ENCODE results near the gene TP53BP1.

DNA sequence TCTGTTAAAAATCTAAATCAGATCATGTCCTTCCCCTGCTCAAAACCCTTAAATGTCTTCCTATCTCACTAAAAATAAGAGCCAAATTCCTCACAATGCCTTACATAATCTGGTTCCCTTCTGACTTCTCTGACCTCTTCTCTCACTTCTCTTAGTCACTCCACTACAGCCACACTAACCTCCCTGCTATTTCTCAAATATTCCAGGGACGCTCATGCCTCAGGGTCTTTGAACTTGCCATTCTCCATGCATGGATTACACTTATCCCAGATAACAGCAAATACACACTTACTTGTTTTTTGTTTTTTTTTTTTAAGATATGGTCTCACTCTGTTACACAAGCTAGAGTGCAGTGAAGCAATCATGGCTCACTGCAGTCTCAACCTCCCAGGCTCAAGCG, 8.5 kb downstream of the TP53BP1 start:
- TF ChIP-seq, protein P1, sequence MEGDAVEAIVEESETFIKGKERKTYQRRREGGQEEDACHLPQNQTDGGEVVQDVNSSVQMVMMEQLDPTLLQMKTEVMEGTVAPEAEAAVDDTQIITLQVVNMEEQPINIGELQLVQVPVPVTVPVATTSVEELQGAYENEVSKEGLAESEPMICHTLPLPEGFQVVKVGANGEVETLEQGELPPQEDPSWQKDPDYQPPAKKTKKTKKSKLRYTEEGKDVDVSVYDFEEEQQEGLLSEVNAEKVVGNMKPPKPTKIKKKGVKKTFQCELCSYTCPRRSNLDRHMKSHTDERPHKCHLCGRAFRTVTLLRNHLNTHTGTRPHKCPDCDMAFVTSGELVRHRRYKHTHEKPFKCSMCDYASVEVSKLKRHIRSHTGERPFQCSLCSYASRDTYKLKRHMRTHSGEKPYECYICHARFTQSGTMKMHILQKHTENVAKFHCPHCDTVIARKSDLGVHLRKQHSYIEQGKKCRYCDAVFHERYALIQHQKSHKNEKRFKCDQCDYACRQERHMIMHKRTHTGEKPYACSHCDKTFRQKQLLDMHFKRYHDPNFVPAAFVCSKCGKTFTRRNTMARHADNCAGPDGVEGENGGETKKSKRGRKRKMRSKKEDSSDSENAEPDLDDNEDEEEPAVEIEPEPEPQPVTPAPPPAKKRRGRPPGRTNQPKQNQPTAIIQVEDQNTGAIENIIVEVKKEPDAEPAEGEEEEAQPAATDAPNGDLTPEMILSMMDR (IDR thresholded peaks at IDR 0.05): no peak
- TF ChIP-seq POLR2A (IDR thresholded peaks at IDR 0.05): no peak

Measured in heart left ventricle (tissue), 13 donors.